ENCODE measurements around the gene PKN3.
"Not testable (repeated sequence)": the region's sequence is repeated elsewhere in the genome, so short reads cannot be mapped to it uniquely, and the experiment has no call there.

PKN3 gene

GRCh38 chr9:128657344-128657704 is 45.0 kb upstream of the PKN3 start (continued):
- TF ChIP-seq, protein P1, sequence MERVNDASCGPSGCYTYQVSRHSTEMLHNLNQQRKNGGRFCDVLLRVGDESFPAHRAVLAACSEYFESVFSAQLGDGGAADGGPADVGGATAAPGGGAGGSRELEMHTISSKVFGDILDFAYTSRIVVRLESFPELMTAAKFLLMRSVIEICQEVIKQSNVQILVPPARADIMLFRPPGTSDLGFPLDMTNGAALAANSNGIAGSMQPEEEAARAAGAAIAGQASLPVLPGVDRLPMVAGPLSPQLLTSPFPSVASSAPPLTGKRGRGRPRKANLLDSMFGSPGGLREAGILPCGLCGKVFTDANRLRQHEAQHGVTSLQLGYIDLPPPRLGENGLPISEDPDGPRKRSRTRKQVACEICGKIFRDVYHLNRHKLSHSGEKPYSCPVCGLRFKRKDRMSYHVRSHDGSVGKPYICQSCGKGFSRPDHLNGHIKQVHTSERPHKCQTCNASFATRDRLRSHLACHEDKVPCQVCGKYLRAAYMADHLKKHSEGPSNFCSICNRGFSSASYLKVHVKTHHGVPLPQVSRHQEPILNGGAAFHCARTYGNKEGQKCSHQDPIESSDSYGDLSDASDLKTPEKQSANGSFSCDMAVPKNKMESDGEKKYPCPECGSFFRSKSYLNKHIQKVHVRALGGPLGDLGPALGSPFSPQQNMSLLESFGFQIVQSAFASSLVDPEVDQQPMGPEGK (CRISPR knock-in tag; IDR thresholded peaks at IDR 0.05; ENCODE audit: borderline replicate concordance) = no peak
- TF ChIP-seq ARNTL (CRISPR knock-in tag; IDR thresholded peaks at IDR 0.05; ENCODE audit: borderline replicate concordance, low read depth) (no peak), BACH2 (CRISPR knock-in tag; IDR thresholded peaks at IDR 0.05; ENCODE audit: borderline replicate concordance) (no peak), SNAI2 (CRISPR knock-in tag; IDR thresholded peaks at IDR 0.05) (no peak), ZNF8 (CRISPR knock-in tag; IDR thresholded peaks at IDR 0.05) (no peak), TCF4 (CRISPR knock-in tag; IDR thresholded peaks at IDR 0.05; ENCODE audit: borderline replicate concordance) (no peak)

- TF ChIP-seq TOX (CRISPR knock-in tag; IDR thresholded peaks at IDR 0.05; ENCODE audit: borderline replicate concordance) (no peak), CREB5 (CRISPR knock-in tag; IDR thresholded peaks at IDR 0.05; ENCODE audit: low read depth) (no peak), POU6F1 (CRISPR knock-in tag; IDR thresholded peaks at IDR 0.05; ENCODE audit: borderline replicate concordance, low read depth) (no peak), BACH2 (CRISPR knock-in tag; IDR thresholded peaks at IDR 0.05; ENCODE audit: borderline replicate concordance) (no peak)
- ATAC-seq = no peak
Measured at GRCh38 chr9:128657796-128658195, 44.5 kb upstream of the PKN3 start.

DNA sequence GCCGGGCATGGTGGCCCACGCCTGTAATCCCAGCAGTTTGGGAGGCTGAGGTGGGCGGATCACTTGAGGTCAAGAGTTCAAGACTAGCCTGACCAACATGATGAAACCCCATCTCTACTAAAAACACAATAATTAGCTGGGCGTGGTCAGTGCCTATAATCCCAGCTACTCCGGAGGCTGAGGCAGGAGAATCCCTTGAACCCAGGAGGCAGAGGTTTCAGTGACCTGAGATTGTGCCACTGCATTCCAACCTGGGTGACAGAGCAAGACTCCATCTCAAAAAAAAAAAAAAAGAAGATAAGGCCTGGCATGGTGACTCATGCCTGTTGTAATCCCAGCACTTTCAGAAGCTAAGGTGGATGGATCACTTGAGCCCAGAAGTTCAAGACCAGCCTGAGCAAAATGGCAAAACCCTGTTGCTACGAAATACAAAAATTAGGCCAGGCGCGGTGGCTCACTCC is 35.8 kb upstream of the PKN3 start:
- not testable (repeated sequence) for ATAC-seq

GRCh38 chr9:128669786-128670185 is 32.5 kb upstream of the PKN3 start:
- no peak for ATAC-seq
- TF ChIP-seq CREB5 (CRISPR knock-in tag; IDR thresholded peaks at IDR 0.05; ENCODE audit: low read depth) = no peak
- no peak for TF ChIP-seq PPARA (CRISPR knock-in tag; IDR thresholded peaks at IDR 0.05; ENCODE audit: borderline replicate concordance)
- TF ChIP-seq ZFP30 (CRISPR knock-in tag; IDR thresholded peaks at IDR 0.05) = no peak
- TF ChIP-seq SNAI2 (CRISPR knock-in tag; IDR thresholded peaks at IDR 0.05) = no peak
- TF ChIP-seq ISL1 (CRISPR knock-in tag; IDR thresholded peaks at IDR 0.05) = no peak
- no peak for TF ChIP-seq ARNTL (CRISPR knock-in tag; IDR thresholded peaks at IDR 0.05; ENCODE audit: borderline replicate concordance, low read depth)
- TF ChIP-seq ZNF565 (CRISPR knock-in tag; conservative IDR thresholded peaks at IDR 0.05; ENCODE audit: low read depth) = no peak
- TF ChIP-seq, protein P1 (CRISPR knock-in tag; IDR thresholded peaks at IDR 0.05; ENCODE audit: borderline replicate concordance) = no peak
- TF ChIP-seq TSHZ2 (CRISPR knock-in tag; IDR thresholded peaks at IDR 0.05) = no peak
- no peak for TF ChIP-seq ZC3H10 (CRISPR knock-in tag; IDR thresholded peaks at IDR 0.05)
- no peak for TF ChIP-seq CSRNP3 (CRISPR knock-in tag; IDR thresholded peaks at IDR 0.05)
- no peak for TF ChIP-seq ESRRG (CRISPR knock-in tag; IDR thresholded peaks at IDR 0.05)
